Spleen (tissue), 7 donors: ENCODE results near the gene NEK10.

Source experiments
- POLR2A ChIP-seq, 3 donors: fragments of 450-650 bp; IDR thresholded peaks; one replicate each; pipeline ENCODE4 v1.5.1; 2017; ENCODE audit warnings: antibody characterized with exemption in 3 of 3, mild to moderate bottlenecking in 1 of 3
- TF ChIP-seq, protein P1 (sequence below), 11 experiments: fragments of 200-600 bp in 7 of 11; fragments of 450-650 bp in 4 of 11; sonication (generic) in 4 of 11; IDR thresholded peaks in 8 of 11; conservative IDR thresholded peaks in 3 of 11; 1 replicate in 7 of 11; 2 replicates in 4 of 11; pipeline versions ENCODE4 v1.4.0 to v1.8.0; 2016 to 2021; ENCODE audit warnings: antibody characterized with exemption in 11 of 11, inconsistent platforms in 4 of 11, mild to moderate bottlenecking in 1 of 11
- donor health status: DM: no; HTN: no; CAD: no; lungs with moderate emphysema.
- donor health status: DM: no; HTN: no; CAD: no.
- donor health status: DM: no; HTN: no; CAD: no.

DNA sequence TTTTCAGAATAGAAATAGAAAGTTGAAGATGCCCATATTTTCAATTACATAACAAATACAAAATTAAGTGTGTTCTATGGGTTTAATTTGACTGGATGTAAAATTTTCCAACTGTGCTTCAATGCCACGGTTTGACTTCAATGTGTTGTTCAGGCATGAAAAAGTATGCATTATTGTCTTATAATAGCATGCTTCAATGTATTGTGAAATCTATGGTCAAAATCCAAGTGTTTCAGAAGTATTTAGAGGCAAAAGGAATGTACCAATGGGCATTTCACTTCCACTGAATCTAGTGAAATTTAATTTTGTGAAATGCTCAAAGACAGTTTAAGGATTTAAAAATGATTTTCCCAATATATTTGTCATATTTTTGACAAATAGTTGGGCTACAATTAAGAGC lies 16.0 kb downstream of the NEK10 start:
- TF ChIP-seq, protein P1, sequence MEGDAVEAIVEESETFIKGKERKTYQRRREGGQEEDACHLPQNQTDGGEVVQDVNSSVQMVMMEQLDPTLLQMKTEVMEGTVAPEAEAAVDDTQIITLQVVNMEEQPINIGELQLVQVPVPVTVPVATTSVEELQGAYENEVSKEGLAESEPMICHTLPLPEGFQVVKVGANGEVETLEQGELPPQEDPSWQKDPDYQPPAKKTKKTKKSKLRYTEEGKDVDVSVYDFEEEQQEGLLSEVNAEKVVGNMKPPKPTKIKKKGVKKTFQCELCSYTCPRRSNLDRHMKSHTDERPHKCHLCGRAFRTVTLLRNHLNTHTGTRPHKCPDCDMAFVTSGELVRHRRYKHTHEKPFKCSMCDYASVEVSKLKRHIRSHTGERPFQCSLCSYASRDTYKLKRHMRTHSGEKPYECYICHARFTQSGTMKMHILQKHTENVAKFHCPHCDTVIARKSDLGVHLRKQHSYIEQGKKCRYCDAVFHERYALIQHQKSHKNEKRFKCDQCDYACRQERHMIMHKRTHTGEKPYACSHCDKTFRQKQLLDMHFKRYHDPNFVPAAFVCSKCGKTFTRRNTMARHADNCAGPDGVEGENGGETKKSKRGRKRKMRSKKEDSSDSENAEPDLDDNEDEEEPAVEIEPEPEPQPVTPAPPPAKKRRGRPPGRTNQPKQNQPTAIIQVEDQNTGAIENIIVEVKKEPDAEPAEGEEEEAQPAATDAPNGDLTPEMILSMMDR (IDR thresholded peaks at IDR 0.05 in 8 of 11, conservative IDR thresholded peaks at IDR 0.05 in 3 of 11) = no peak
- TF ChIP-seq POLR2A (IDR thresholded peaks at IDR 0.05) = no peak
